Keratinocyte (primary cell): Measurements from ENCODE around the gene SPTBN5. TPM values are rescaled to one million over a fixed set of nuclear protein-coding genes. Genes with fewer than 3 reads are reported as not detected.

Source experiments
- DNase-seq: peaks from one replicate; pipeline ENCODE4 v3.0.0-alpha.2; 2011; ENCODE audit warnings: low read depth, missing footprints, low spot score
- FAIRE-seq: peaks from 2 replicates; lab custom pipeline; 2011; peaks lifted over from hg19 to GRCh38; lab: Jason Lieb, UNC
- H2AFZ ChIP-seq: 2 replicates; pipeline ENCODE4 v1.6.0; 2012; ENCODE audit warnings: low read length, control low read depth, inconsistent platforms; ENCODE audit not compliant: control insufficient read depth
- H3K27ac ChIP-seq: 2 replicates; pipeline ENCODE4 v1.5.1; 2011; ENCODE audit warnings: low read length; ENCODE audit not compliant: control insufficient read depth, insufficient read depth
- H3K27me3 ChIP-seq: 3 replicates; pipeline ENCODE4 v1.6.0; 2011; ENCODE audit warnings: low read length; ENCODE audit not compliant: control insufficient read depth, insufficient read depth; ENCODE audit errors: extremely low read depth
- H3K36me3 ChIP-seq, 2 experiments: 2 replicates in 1 of 2; 3 replicates in 1 of 2; pipeline ENCODE4 v1.5.1; 2011; ENCODE audit warnings: low read length in 2 of 2, mild to moderate bottlenecking in 1 of 2; ENCODE audit not compliant: control insufficient read depth in 2 of 2, insufficient read depth in 2 of 2; ENCODE audit errors: extremely low read depth in 1 of 2
- H3K4me1 ChIP-seq: 3 replicates; pipeline ENCODE4 v1.5.1; 2011; ENCODE audit warnings: low read length; ENCODE audit not compliant: control insufficient read depth, insufficient read depth; ENCODE audit errors: extremely low read depth
- H3K4me2 ChIP-seq: 3 replicates; pipeline ENCODE4 v1.6.0; 2011; ENCODE audit warnings: low read depth, low read length; ENCODE audit not compliant: control insufficient read depth, insufficient read depth; ENCODE audit errors: extremely low read depth
- H3K4me3 ChIP-seq, 3 experiments: fragments of 200-600 bp in 1 of 3; sonication (generic) in 1 of 3; 2 replicates in 2 of 3; 3 replicates in 1 of 3; pipeline ENCODE4 v1.5.1; 2011 to 2016; ENCODE audit warnings: low read length in 3 of 3, mild to moderate bottlenecking in 3 of 3, control low read depth in 2 of 3, inconsistent platforms in 1 of 3, low read depth in 1 of 3, mixed read lengths in 1 of 3, mixed run types in 1 of 3, moderate library complexity in 1 of 3; ENCODE audit not compliant: control insufficient read depth in 2 of 3, insufficient read depth in 2 of 3; ENCODE audit errors: extremely low read depth in 1 of 3
- H3K79me2 ChIP-seq: 2 replicates; pipeline ENCODE4 v1.6.0; 2012; ENCODE audit warnings: low read length; ENCODE audit not compliant: control insufficient read depth, insufficient read depth
- H3K9ac ChIP-seq: 3 replicates; pipeline ENCODE4 v1.6.0; 2011; ENCODE audit warnings: low read length; ENCODE audit not compliant: control insufficient read depth, insufficient read depth; ENCODE audit errors: extremely low read depth
- H3K9me1 ChIP-seq: 3 replicates; pipeline ENCODE4 v1.6.0; 2011; ENCODE audit warnings: low read length; ENCODE audit not compliant: control insufficient read depth, insufficient read depth; ENCODE audit errors: extremely low read depth
- H3K9me3 ChIP-seq: 2 replicates; pipeline ENCODE4 v1.5.1; 2012; ENCODE audit warnings: low read depth, low read length; ENCODE audit not compliant: control insufficient read depth
- H4K20me1 ChIP-seq: 3 replicates; pipeline ENCODE4 v1.6.0; 2011; ENCODE audit warnings: low read length; ENCODE audit not compliant: control insufficient read depth, insufficient read depth; ENCODE audit errors: extremely low read depth
- CTCF ChIP-seq, 3 experiments: IDR thresholded peaks in 1 of 3; conservative IDR thresholded peaks in 1 of 3; optimal IDR thresholded peaks in 1 of 3; 2 replicates in 2 of 3; 3 replicates in 1 of 3; pipeline versions ENCODE3 to v1.5.1; 2011; ENCODE audit warnings: low read length in 3 of 3, mild to moderate bottlenecking in 3 of 3, moderate library complexity in 2 of 3, control low read depth in 1 of 3, inconsistent platforms in 1 of 3; ENCODE audit not compliant: insufficient read depth in 2 of 3; ENCODE audit errors: extremely low read depth in 1 of 3
- EZH2 ChIP-seq: IDR thresholded peaks from one replicate; pipeline ENCODE4 v1.6.1; 2012; ENCODE audit warnings: inconsistent platforms, mild to moderate bottlenecking, low read length, moderate library complexity
- dilution Hi-C: fragments of 300-500 bp; cut with MboI; formaldehyde crosslinking; loops from one replicate; pipeline ENCODE4 v1.7.0; 2020; ENCODE audit warnings: low sequenced_read_pairs; ENCODE audit not compliant: extremely low pct_ligation_motif_present
- polyA plus RNA-seq, 5 experiments: library from polyadenylated mRNA; depleted of rRNA in 3 of 5; stranded (reverse) in 3 of 5; stranded (forward) in 1 of 5; unstranded in 1 of 5; fragments of >200 nt; gene quantifications; 1 replicate in 1 of 5; 2 replicates in 3 of 5; 3 replicates in 1 of 5; pipeline versions ENCODE4 v1.2.1 to v1.2.3, GENCODE V29; 2011 to 2012; ENCODE audit warnings: missing spikeins in 2 of 5, low read depth in 1 of 5, low replicate concordance in 1 of 5

SPTBN5 gene
- polyA plus RNA-seq, 1 donor (not counting 4 experiments of a cell fraction or from before 2014, with no cell fraction given): 0.66 TPM

DNA sequence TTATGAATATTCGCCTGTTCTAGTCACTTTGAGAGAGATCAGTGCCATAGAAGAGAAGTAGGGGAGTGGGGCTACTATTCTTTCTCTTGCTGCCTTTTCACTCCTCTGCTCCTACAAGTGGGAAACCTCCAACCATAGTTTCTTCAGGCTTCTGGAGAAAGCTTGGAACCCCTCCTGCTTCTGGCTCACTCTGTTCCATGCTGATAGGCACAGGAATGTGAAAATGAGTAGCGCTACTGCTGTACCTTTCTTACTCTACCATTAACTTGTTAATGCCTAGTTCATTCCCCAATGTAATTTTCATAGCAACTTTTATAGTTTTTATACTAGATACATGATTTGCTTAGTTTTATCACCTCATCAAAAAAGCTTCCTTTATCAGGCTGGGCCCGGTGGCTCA lies 92.7 kb downstream of the SPTBN5 start:
- H3K9me3 ChIP-seq: no peaks in the 10 kb centered on the region
- no peak for TF ChIP-seq EZH2
- TF ChIP-seq CTCF (optimal IDR thresholded peaks at IDR 0.05 in 1 of 3, IDR thresholded peaks at IDR 0.05 in 1 of 3, conservative IDR thresholded peaks at IDR 0.05 in 1 of 3; ENCODE audit: extremely low read depth in 1 of 3, insufficient read depth in 2 of 3, low read length in 3 of 3): no peak
- no peak overlapping the region for H3K4me3 ChIP-seq
- peak overlapping the region; percentile 43 for H3K9ac ChIP-seq
- dilution Hi-C loops: no loop called here
- DNase-seq: no peak
- no peaks in the 10 kb centered on the region for H4K20me1 ChIP-seq
- H3K79me2 ChIP-seq: peaks cover 51% of the 10 kb centered on the region
- peak overlapping the region; percentile 99 for H3K27ac ChIP-seq
- H3K4me1 ChIP-seq: peaks cover 83% of the 10 kb centered on the region
- no peak for FAIRE-seq
- no peaks in the 10 kb centered on the region for H3K27me3 ChIP-seq
- H3K9me1 ChIP-seq: no peaks in the 10 kb centered on the region
- no peak overlapping the region for H2AFZ ChIP-seq
- peak overlapping the region; percentile 35 for H3K4me2 ChIP-seq
- H3K36me3 ChIP-seq: peaks cover 4 to 18% of the 10 kb centered on the region in 2 experiments

- FAIRE-seq (no peak), DNase-seq (no peak)
- Histone ChIP-seq H2AFZ (no peak overlapping the region), H3K79me2 (peaks cover 55% of the 10 kb centered on the region), H3K9me3 (no peaks in the 10 kb centered on the region), H4K20me1 (no peaks in the 10 kb centered on the region), H3K36me3 (peaks cover 5 to 12% of the 10 kb centered on the region in 2 experiments), H3K4me3 (no peak overlapping the region), H3K27ac (peak overlapping the region; percentile 24), H3K27me3 (no peaks in the 10 kb centered on the region), H3K4me2 (peak overlapping the region; percentile 51), H3K9me1 (no peaks in the 10 kb centered on the region), H3K9ac (no peak overlapping the region), H3K4me1 (peaks cover 80% of the 10 kb centered on the region)
- no peak for TF ChIP-seq EZH2
- TF ChIP-seq CTCF (optimal IDR thresholded peaks at IDR 0.05 in 1 of 3, IDR thresholded peaks at IDR 0.05 in 1 of 3, conservative IDR thresholded peaks at IDR 0.05 in 1 of 3; ENCODE audit: extremely low read depth in 1 of 3, insufficient read depth in 2 of 3, low read length in 3 of 3): no peak
- dilution Hi-C loops: no loop called here
These were observed 94.4 kb downstream of the SPTBN5 start for GRCh38 chr15:41799488-41799805.
